Large intestine (tissue), 3 donors: ENCODE measurements around the gene FIBIN. TPM values are rescaled to one million over a fixed set of nuclear protein-coding genes. Genes with fewer than 3 reads are reported as not detected.
"Not testable (repeated sequence)": the region's sequence is repeated elsewhere in the genome, so short reads cannot be mapped to it uniquely, and the experiment has no call there.

Source experiments
- DNase-seq, 2 donors: peaks; one replicate each; pipeline versions ENCODE4 v3.0.0 to v3.0.0-alpha.2; 2013
- H3K27ac ChIP-seq: one replicate; pipeline ENCODE4 v1.5.1; 2013; ENCODE audit warnings: low read length
- H3K27me3 ChIP-seq: 2 replicates; pipeline ENCODE4 v1.6.1; 2013; ENCODE audit warnings: low read length; ENCODE audit not compliant: control insufficient read depth, insufficient read depth
- H3K36me3 ChIP-seq: 2 replicates; pipeline ENCODE4 v1.6.1; 2013; ENCODE audit warnings: low read length; ENCODE audit not compliant: control insufficient read depth, insufficient read depth
- H3K4me1 ChIP-seq: one replicate; pipeline ENCODE4 v1.6.1; 2013; ENCODE audit warnings: low read length; ENCODE audit not compliant: control insufficient read depth, insufficient read depth
- H3K4me3 ChIP-seq: one replicate; pipeline ENCODE4 v1.5.1; 2013; ENCODE audit warnings: low read length
- H3K9me3 ChIP-seq: one replicate; pipeline ENCODE4 v1.6.1; 2013; ENCODE audit warnings: mild to moderate bottlenecking, low read depth, low read length, moderate library complexity; ENCODE audit not compliant: control insufficient read depth
- WGBS: methylation state at CpG from one replicate; pipeline ENCODE4 v1.1.5; 2013; ENCODE audit warnings: low lambda C conversion rate; ENCODE audit not compliant: insufficient coverage; 5-methylcytosine and 5-hydroxymethylcytosine counted together
- polyA plus RNA-seq: library from polyadenylated mRNA; unstranded; fragments of 120-200 nt; gene quantifications from one replicate; pipeline ENCODE4 v1.2.1, GENCODE V29; 2013

The FIBIN gene
- polyA plus RNA-seq, 1 donor, result 14.5 TPM

GRCh38 chr11:26997378-26997777 is 3.5 kb downstream of the FIBIN start:
- no peak for DNase-seq

GRCh38 chr11:27001136-27001730 is 7.3 kb downstream of the FIBIN start:
- not testable (repeated sequence) for H3K27ac ChIP-seq, H3K4me3 ChIP-seq, H3K27me3 ChIP-seq, H3K9me3 ChIP-seq, H3K36me3 ChIP-seq, DNase-seq, H3K4me1 ChIP-seq
- WGBS, result no CpG with 5 or more reads among the region's 4 CpGs

More at GRCh38 chr11:26997378-26997777, 3.5 kb downstream of the FIBIN start:
- H3K9me3 ChIP-seq, result no peaks in the 10 kb centered on the region
- no peaks in the 10 kb centered on the region for H3K4me1 ChIP-seq
- no peak overlapping the region for H3K27ac ChIP-seq
- peaks cover 12% of the 10 kb centered on the region for H3K27me3 ChIP-seq
- no peaks in the 10 kb centered on the region for H3K36me3 ChIP-seq
- WGBS, result no CpG with 5 or more reads among the region's 2 CpGs
- no peak overlapping the region for H3K4me3 ChIP-seq

DNA sequence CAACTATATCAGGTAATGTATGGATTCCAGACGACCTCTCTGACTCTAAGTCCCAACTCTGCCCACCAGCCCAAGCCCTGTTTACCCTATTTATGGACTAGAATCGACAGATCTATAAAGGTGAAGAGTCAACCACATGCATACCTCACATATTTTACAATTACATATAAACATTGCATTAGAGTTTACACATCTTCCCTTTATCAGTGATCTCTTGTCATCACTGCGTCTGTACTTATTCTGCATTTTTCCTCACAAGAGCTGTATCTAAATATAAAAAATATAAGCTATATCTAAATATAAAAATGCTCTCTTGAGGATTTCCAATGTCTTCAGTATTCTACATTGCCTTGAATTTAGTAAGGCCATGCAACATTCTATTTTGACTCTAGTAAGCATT is 8.5 kb downstream of the FIBIN start:
- no peak for DNase-seq
- no peaks in the 10 kb centered on the region for H3K36me3 ChIP-seq
- H3K4me1 ChIP-seq, result no peaks in the 10 kb centered on the region
- no peaks in the 10 kb centered on the region for H3K27me3 ChIP-seq
- no peaks in the 10 kb centered on the region for H3K9me3 ChIP-seq
- no peak overlapping the region for H3K4me3 ChIP-seq
- WGBS, result 86% methylated on average over 1 of the region's 3 CpGs
- H3K27ac ChIP-seq, result no peak overlapping the region

- 100% methylated on average over 2 of the region's 4 CpGs for WGBS
- Histone ChIP-seq H3K27ac (no peak overlapping the region), H3K36me3 (no peaks in the 10 kb centered on the region), H3K4me3 (no peak overlapping the region), H3K27me3 (no peaks in the 10 kb centered on the region), H3K9me3 (no peaks in the 10 kb centered on the region), H3K4me1 (no peaks in the 10 kb centered on the region)
- DNase-seq, result no peak
These were observed 8.9 kb downstream of the FIBIN start for GRCh38 chr11:27002838-27003237.

DNA sequence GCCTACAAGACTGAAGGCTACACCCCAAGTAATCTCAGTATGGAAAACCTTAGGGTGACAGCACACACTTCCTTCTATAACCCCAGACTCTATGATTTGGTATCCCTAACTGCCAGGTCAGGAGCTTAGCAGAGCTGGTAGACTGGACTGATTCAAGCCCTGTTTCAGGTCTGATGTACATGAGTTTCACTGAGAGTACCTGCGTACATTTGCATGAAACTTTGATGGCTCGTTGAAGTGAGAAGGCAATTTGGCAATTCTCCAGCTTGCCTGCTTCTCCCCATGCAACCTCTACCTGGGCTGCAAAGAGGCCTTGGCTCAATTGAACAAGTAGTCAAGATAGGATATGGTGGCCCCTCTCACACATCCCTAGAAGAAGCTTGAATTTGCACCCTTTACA is 10.2 kb downstream of the FIBIN start:
- WGBS, result no CpG with 5 or more reads among the region's 2 CpGs
- no peak for DNase-seq
- Histone ChIP-seq H3K4me3 (no peak overlapping the region), H3K9me3 (no peaks in the 10 kb centered on the region), H3K36me3 (no peaks in the 10 kb centered on the region), H3K27me3 (no peaks in the 10 kb centered on the region), H3K4me1 (no peaks in the 10 kb centered on the region), H3K27ac (no peak overlapping the region)

DNA sequence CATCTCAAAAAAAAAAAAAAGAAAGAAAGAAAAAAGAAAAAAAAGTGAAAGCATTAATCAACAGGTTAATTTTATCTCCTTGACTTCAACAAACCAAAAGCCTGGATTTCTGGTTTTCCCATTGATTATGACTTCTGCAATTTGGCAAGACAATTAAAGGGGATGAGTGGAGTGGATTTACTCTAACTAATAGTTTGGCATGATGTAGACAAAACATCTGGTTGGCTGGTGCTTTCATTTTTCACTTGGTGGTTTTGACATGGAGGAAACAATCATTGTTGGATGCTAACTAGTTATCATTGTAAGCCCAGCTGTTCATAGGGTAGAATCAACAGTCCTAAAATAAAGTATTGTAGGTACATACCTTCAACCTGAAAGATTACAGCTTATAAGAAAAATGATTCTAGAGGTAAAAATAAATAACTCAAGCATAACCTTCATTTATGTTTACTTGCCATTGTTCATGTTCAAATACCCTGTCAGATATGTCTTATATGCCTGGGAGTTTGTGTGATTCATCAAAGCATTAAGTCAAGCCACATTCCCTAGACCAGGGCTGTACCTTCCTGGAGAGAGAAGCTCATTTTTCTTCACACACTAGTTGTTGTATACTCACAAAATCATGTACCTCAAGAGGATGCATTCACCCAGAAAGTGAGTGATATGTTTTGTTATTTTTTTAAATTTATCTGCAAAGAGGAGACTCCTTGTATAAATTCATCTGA is 15.1 kb downstream of the FIBIN start:
- H3K4me1 ChIP-seq, result peaks cover 2% of the 10 kb centered on the region
- H3K4me3 ChIP-seq, result no peak overlapping the region
- no peaks in the 10 kb centered on the region for H3K36me3 ChIP-seq
- no peaks in the 10 kb centered on the region for H3K9me3 ChIP-seq
- H3K27me3 ChIP-seq, result no peaks in the 10 kb centered on the region
- no peak overlapping the region for H3K27ac ChIP-seq
- no peak for DNase-seq

- Histone ChIP-seq H3K27ac (no peak overlapping the region), H3K4me3 (no peak overlapping the region), H3K9me3 (no peaks in the 10 kb centered on the region), H3K4me1 (peaks cover 2% of the 10 kb centered on the region), H3K36me3 (no peaks in the 10 kb centered on the region), H3K27me3 (no peaks in the 10 kb centered on the region)
- 80% methylated on average over 1 of the region's 4 CpGs for WGBS
- DNase-seq, result no peak
These were observed 17.8 kb downstream of the FIBIN start for GRCh38 chr11:27011560-27012233.

DNA sequence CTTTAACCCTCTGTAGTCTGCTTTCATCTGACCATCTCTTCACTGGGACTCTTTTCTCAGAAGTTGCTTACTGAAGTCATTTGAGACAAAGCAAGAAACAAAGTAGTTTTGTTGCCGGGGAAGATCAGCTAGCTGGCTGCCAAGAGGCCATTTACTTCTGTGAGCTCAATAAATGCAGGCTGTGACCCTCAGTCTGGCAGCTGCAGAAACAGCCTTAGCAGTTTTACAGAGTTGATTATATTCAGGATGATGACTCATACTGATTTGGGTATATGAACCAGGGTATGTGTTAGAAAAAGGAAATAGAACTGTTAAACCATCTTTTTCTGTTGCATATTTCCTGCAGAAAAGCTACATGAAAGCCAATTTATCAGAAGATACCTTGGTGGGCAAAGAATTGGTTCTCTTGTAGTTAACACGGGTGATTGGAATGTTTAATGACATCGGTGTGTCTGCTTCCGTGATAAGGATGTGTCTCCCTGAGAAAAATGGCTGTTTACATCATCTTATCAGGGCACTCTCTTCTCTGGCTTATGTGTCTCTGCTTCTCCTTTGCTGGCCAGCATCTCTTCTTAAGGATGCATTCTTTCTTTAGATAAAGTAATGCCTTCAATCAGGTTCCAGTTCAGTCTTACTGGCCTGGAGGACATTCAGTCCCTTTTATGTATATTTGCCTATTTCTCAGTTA is 18.5 kb downstream of the FIBIN start:
- H3K4me3 ChIP-seq, result no peak overlapping the region
- H3K9me3 ChIP-seq, result no peaks in the 10 kb centered on the region
- 0% methylated on average over 1 of the region's 4 CpGs for WGBS
- H3K27ac ChIP-seq, result no peak overlapping the region
- no peaks in the 10 kb centered on the region for H3K36me3 ChIP-seq
- H3K27me3 ChIP-seq, result no peaks in the 10 kb centered on the region
- H3K4me1 ChIP-seq, result peaks cover 2% of the 10 kb centered on the region
- peak in 1 of 2 donors; percentile 41 for DNase-seq

DNA sequence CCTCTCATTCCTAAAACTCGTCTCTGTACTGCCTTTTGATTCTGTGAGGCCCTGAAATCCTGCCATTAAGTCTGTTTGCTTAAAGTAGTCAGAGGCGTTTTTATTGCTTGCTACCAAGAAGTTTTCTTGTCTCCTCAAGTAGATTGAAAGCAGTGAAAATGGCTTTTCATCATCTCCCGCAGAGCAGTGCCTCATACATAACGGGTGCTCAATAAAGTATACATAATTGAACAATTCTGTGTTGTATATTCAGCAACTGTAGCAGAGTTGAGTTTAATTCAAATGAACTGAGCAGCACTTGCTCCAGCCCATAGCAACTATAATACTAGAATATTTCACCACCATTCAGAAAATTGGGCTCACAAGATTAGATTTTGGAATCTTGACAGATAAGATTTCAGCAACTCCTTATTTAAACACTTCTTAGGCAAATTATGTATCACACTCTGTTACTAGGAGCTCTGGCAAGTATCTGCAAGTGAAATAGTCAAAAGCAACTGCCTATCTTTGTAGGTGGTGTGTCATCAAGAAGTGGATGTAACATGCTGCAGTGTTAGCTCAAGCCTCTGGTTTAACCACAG is 20.0 kb downstream of the FIBIN start:
- H3K36me3 ChIP-seq, result no peaks in the 10 kb centered on the region
- H3K4me3 ChIP-seq, result no peak overlapping the region
- peaks cover 2% of the 10 kb centered on the region for H3K4me1 ChIP-seq
- H3K27ac ChIP-seq, result no peak overlapping the region
- no peak for DNase-seq
- no peaks in the 10 kb centered on the region for H3K9me3 ChIP-seq
- WGBS, result no CpG with 5 or more reads among the region's 4 CpGs
- no peaks in the 10 kb centered on the region for H3K27me3 ChIP-seq

- no peak overlapping the region for H3K4me3 ChIP-seq
- no peaks in the 10 kb centered on the region for H3K27me3 ChIP-seq
- no peaks in the 10 kb centered on the region for H3K4me1 ChIP-seq
- no peaks in the 10 kb centered on the region for H3K9me3 ChIP-seq
- H3K27ac ChIP-seq, result no peak overlapping the region
- DNase-seq, result no peak
- no peaks in the 10 kb centered on the region for H3K36me3 ChIP-seq
These were observed 25.1 kb downstream of the FIBIN start for GRCh38 chr11:27018902-27019529.
